Urothelium cell line (cell line): ENCODE measurements around the gene TMEM170B.

ENCODE experiments used
- DNase-seq: peaks from one replicate; pipeline ENCODE4 v3.0.0; 2011; ENCODE audit warnings: low spot score, mixed read lengths
- FAIRE-seq: peaks from 2 replicates; lab custom pipeline; 2011; peaks lifted over from hg19 to GRCh38; lab: Jason Lieb, UNC

TMEM170B gene

GRCh38 chr6:11537229-11538051 is at the start of gene TMEM170B:
Gene TMEM170B, plus strand, starts transcription at chr6:11537749. Its CDS starts 529 bp downstream, at chr6:11538278.
- DNase-seq (peak; percentile 96), FAIRE-seq (peak; percentile 68)

GRCh38 chr6:11490996-11491395 is 46.6 kb upstream of the TMEM170B start:
- FAIRE-seq (no peak), DNase-seq (no peak)

- no peak for DNase-seq
- FAIRE-seq = no peak
These were observed 45.7 kb upstream of the TMEM170B start for GRCh38 chr6:11491596-11492463.

- DNase-seq (no peak), FAIRE-seq (no peak)
These were observed 44.9 kb upstream of the TMEM170B start for GRCh38 chr6:11492464-11493290.

GRCh38 chr6:11493974-11494373 is 43.6 kb upstream of the TMEM170B start:
- FAIRE-seq = no peak
- DNase-seq = no peak

- FAIRE-seq (no peak), DNase-seq (no peak)
These were observed 42.6 kb upstream of the TMEM170B start for GRCh38 chr6:11494786-11495564.

GRCh38 chr6:11495565-11496145 is 41.9 kb upstream of the TMEM170B start:
- FAIRE-seq (no peak), DNase-seq (no peak)

- FAIRE-seq = no peak
- DNase-seq = peak; percentile 69
These were observed 41.1 kb upstream of the TMEM170B start for GRCh38 chr6:11496152-11497060.

GRCh38 chr6:11497107-11497506 is 40.4 kb upstream of the TMEM170B start:
- DNase-seq (no peak), FAIRE-seq (no peak)

GRCh38 chr6:11497881-11498280 is 39.7 kb upstream of the TMEM170B start:
- FAIRE-seq (no peak), DNase-seq (no peak)

GRCh38 chr6:11500008-11500407 is 37.5 kb upstream of the TMEM170B start:
- FAIRE-seq (no peak), DNase-seq (peak; percentile 48)

- FAIRE-seq (no peak), DNase-seq (no peak)
These were observed 28.1 kb upstream of the TMEM170B start for GRCh38 chr6:11509471-11509870.

GRCh38 chr6:11514672-11515071 is 22.9 kb upstream of the TMEM170B start:
- no peak for DNase-seq
- FAIRE-seq = no peak

- FAIRE-seq = no peak
These were observed 21.8 kb upstream of the TMEM170B start for GRCh38 chr6:11515763-11516162.

GRCh38 chr6:11522812-11523605 is 14.5 kb upstream of the TMEM170B start:
- no peak for FAIRE-seq
- no peak for DNase-seq

More at GRCh38 chr6:11515763-11516162, 21.8 kb upstream of the TMEM170B start:
- DNase-seq = no peak

GRCh38 chr6:11525468-11526155 is 11.9 kb upstream of the TMEM170B start:
- DNase-seq (no peak), FAIRE-seq (no peak)

GRCh38 chr6:11526156-11526505 is 11.4 kb upstream of the TMEM170B start:
- FAIRE-seq = no peak
- DNase-seq = no peak
